B cell (primary cell): ENCODE measurements around the gene AP1G1. TPM values are rescaled to one million over a fixed set of nuclear protein-coding genes. Genes with fewer than 3 reads are reported as not detected.

ENCODE experiments used
- ATAC-seq: fragments of 200-7000 bp; cut with Tn5 transposase; one replicate; pipeline ENCODE4 v1.10.0; 2021; ENCODE audit warnings: low read depth, mild to moderate bottlenecking, moderate number of reproducible peaks, moderate library complexity
- CTCF ChIA-PET: fragments of 350-600 bp; sonication (Branson Sonifier 250); formaldehyde crosslinking; loops from one replicate; lab custom pipeline; 2021; ENCODE audit warnings: antibody characterized with exemption, inconsistent platforms; lab: Charles Lee
- POLR2A ChIA-PET: fragments of 350-600 bp; sonication (Branson Sonifier 250); formaldehyde crosslinking; loops from one replicate; lab custom pipeline; 2021; ENCODE audit warnings: antibody characterized with exemption; lab: Charles Lee
- DNase-seq: peaks from one replicate; pipeline ENCODE4 v3.0.0; 2013
- H2AFZ ChIP-seq: 2 replicates; pipeline ENCODE4 v1.6.1; 2012; ENCODE audit warnings: mild to moderate bottlenecking, low read depth, low read length; ENCODE audit not compliant: insufficient read depth, poor library complexity, severe bottlenecking
- H3K27ac ChIP-seq, 2 donors: 1 replicate in 1 of 2; 2 replicates in 1 of 2; pipeline ENCODE4 v1.5.1; 2012 to 2013; ENCODE audit warnings: low read length in 2 of 2, mild to moderate bottlenecking in 2 of 2, moderate library complexity in 1 of 2
- H3K27me3 ChIP-seq, 4 experiments: fragments of 200-600 bp in 1 of 4; sonication (generic) in 1 of 4; replicated peaks in 1 of 4; 1 replicate in 2 of 4; 2 replicates in 2 of 4; pipeline versions ENCODE4 v1.6.1 to v1.7.0; 2013 to 2016; ENCODE audit warnings: low read length in 3 of 4, mild to moderate bottlenecking in 2 of 4, mixed read lengths in 1 of 4, moderate library complexity in 1 of 4; ENCODE audit not compliant: insufficient read depth in 4 of 4, control insufficient read depth in 3 of 4; ENCODE audit errors: control extremely low read depth in 1 of 4
- H3K36me3 ChIP-seq, 2 experiments: replicated peaks in 1 of 2; 1 replicate in 1 of 2; 2 replicates in 1 of 2; pipeline versions ENCODE4 v1.6.1 to v1.7.1; 2013; ENCODE audit warnings: low read length in 1 of 2; ENCODE audit not compliant: insufficient read depth in 2 of 2, control insufficient read depth in 1 of 2; ENCODE audit errors: control extremely low read depth in 1 of 2, extremely low read depth in 1 of 2
- H3K4me1 ChIP-seq, 2 donors: fragments of 200-600 bp in 1 of 2; sonication (generic) in 1 of 2; 1 replicate in 1 of 2; 2 replicates in 1 of 2; pipeline versions ENCODE4 v1.5.1 to v1.6.1; 2013 to 2017; ENCODE audit warnings: low read length in 2 of 2; ENCODE audit not compliant: control insufficient read depth in 2 of 2, insufficient read depth in 2 of 2
- H3K4me2 ChIP-seq: replicated peaks from 2 replicates; pipeline ENCODE3; 2012; ENCODE audit warnings: mild to moderate bottlenecking, low read depth, low read length; ENCODE audit not compliant: poor library complexity, severe bottlenecking
- H3K4me3 ChIP-seq, 5 experiments: fragments of 200-600 bp in 1 of 5; sonication (generic) in 1 of 5; 1 replicate in 3 of 5; 2 replicates in 2 of 5; pipeline versions ENCODE4 v1.5.1 to v1.7.0; 2011 to 2016; ENCODE audit warnings: low read length in 4 of 5, mild to moderate bottlenecking in 4 of 5, low read depth in 2 of 5, control low read depth in 1 of 5, moderate library complexity in 1 of 5; ENCODE audit not compliant: insufficient read depth in 1 of 5; ENCODE audit errors: control extremely low read depth in 1 of 5, extremely low read depth in 1 of 5
- H3K79me2 ChIP-seq: fragments of 200-600 bp; sonication (generic); one replicate; pipeline ENCODE4 v1.6.0; 2016; ENCODE audit warnings: low read length; ENCODE audit not compliant: control insufficient read depth, insufficient read depth
- H3K9ac ChIP-seq: fragments of 200-600 bp; sonication (generic); 2 replicates; pipeline ENCODE4 v1.6.1; 2017; ENCODE audit warnings: mild to moderate bottlenecking, low read length, moderate library complexity
- H3K9me3 ChIP-seq, 3 donors: one replicate each; pipeline versions ENCODE4 v1.6.1 to v1.7.1; 2013; ENCODE audit warnings: low read length in 2 of 3; ENCODE audit not compliant: control insufficient read depth in 2 of 3, insufficient read depth in 1 of 3; ENCODE audit errors: control extremely low read depth in 1 of 3
- H4K20me1 ChIP-seq: 2 replicates; pipeline ENCODE4 v1.6.0; 2012; ENCODE audit warnings: mild to moderate bottlenecking, low read length; ENCODE audit not compliant: insufficient read depth, control insufficient read depth, poor library complexity, severe bottlenecking
- H3K27ac Mint-ChIP-seq: one replicate; pipeline ENCODE4 v1.8.0; 2021; ENCODE audit warnings: mixed read lengths
- H3K27me3 Mint-ChIP-seq: one replicate; pipeline ENCODE4 v1.8.0; 2021; ENCODE audit warnings: mixed read lengths
- H3K4me1 Mint-ChIP-seq: one replicate; pipeline ENCODE4 v1.8.0; 2021; ENCODE audit warnings: mixed read lengths
- H3K4me3 Mint-ChIP-seq: one replicate; pipeline ENCODE4 v1.8.0; 2021; ENCODE audit warnings: mixed read lengths
- H3K9me3 Mint-ChIP-seq: one replicate; pipeline ENCODE4 v1.8.0; 2022; ENCODE audit warnings: mixed read lengths; ENCODE audit not compliant: insufficient read depth
- EZH2 ChIP-seq: IDR thresholded peaks from 2 replicates; pipeline ENCODE4 v1.6.1; 2012; ENCODE audit warnings: borderline replicate concordance, low read depth, mild to moderate bottlenecking, moderate library complexity, low read length; ENCODE audit not compliant: insufficient read depth, poor library complexity, severe bottlenecking
- WGBS: methylation state at CpG from one replicate; pipeline ENCODE4 v1.1.5; 2013; ENCODE audit warnings: missing lambda C conversion rate; ENCODE audit not compliant: insufficient coverage; 5-methylcytosine and 5-hydroxymethylcytosine counted together
- intact Hi-C: fragments of 100-400 bp; cut with micrococcal nuclease; formaldehyde crosslinking; loops from one replicate; pipeline ENCODE4 v1.10.0; 2022
- polyA plus RNA-seq: library from polyadenylated mRNA; depleted of rRNA; stranded (reverse); fragments of >200 nt; gene quantifications from 2 replicates; pipeline ENCODE4 v1.2.3, GENCODE V29; 2012
- total RNA-seq, 2 donors: library from RNA; stranded (reverse); fragments of 120-200 nt in 1 of 2; gene quantifications; 1 replicate in 1 of 2; 2 replicates in 1 of 2; pipeline versions ENCODE4 v1.2.3 to v1.2.4, GENCODE V29; 2013 to 2022
- TF ChIP-seq, protein P1 (sequence below): fragments of 200-600 bp; IDR thresholded peaks from one replicate; pipeline ENCODE4 v1.8.0; 2022; ENCODE audit warnings: antibody characterized with exemption, mild to moderate bottlenecking

Gene AP1G1
- total and polyA plus RNA-seq, 2 donors (not counting 1 experiment from before 2014, with no cell fraction given), result 43.8 to 142 TPM

DNA sequence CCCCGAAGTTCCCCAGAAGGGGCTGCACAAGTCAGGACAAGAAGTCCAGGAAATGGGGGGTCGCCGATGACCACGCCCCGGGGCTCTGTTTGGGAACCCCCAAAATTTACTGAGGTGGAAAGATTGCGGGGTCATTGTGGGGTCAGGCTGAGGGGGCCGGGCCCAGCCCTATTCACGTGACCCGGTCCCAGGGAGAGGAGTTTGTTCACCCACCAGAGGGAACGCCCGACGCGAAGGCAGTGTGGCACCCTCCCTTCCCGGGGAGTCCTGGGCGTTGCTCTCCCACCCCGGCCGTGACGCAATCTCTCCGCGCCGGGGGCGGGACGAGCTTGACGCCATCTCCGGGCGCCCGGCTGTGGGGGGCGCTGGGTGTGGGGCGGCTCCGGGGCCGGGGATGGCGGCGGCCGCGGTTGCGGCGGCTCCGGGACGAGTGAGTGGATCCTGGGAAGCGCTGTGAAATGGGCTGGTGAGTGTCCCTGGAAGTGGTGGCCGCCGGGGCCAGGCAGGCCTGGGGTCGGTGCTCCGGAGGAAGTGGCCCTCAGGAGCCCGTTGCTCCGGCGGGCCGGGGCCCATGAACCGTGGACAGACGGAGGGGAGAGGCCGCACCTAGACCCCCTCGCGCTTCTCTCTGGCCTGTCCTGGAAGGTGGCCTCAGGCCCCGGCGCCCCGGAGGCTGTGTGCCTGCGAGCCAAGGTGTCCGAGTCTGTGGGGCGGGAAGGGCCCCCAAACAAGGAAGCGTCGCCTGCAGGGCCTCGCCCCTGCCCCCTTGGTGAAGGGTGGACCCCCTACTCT is 37.2 kb upstream of the AP1G1 start, which contains the start of gene ATXN1L:
TSS of gene ATXN1L (plus strand) at position 338 of the 792 bp plus-strand sequence. CDS start 3,765 bp downstream, outside the sequence.
- H3K4me1 Mint-ChIP-seq, result peaks cover 50% of the 10 kb centered on the region
- peak within 1 kb of the TSS; percentile 98 for H3K27ac Mint-ChIP-seq
- H3K79me2 ChIP-seq, result peaks cover 49% of the 10 kb centered on the region
- WGBS, result under 1% methylated on average over 59 of the region's 62 CpGs
- H3K4me2 ChIP-seq, result peak within 1 kb of the TSS; percentile 84
- no peaks in the 10 kb centered on the region for H4K20me1 ChIP-seq
- peak; percentile 87 for ATAC-seq
- ChIA-PET POLR2A (interaction anchor here (1.0 to 2.8 kb wide), 3 partner anchors 28 to 37 kb away, joined by 5 to 13 read pairs (median 10); partner anchors contain the start of gene AP1G1), CTCF (interaction anchor here (1.0 to 1.3 kb wide), 3 partner anchors 36 to 37 kb away, joined by 3 to 5 read pairs (median 5); partner anchors contain the start of gene AP1G1)
- H3K27me3 Mint-ChIP-seq, result no peaks in the 10 kb centered on the region
- H3K9ac ChIP-seq, result peak within 1 kb of the TSS; percentile 96
- H3K4me1 ChIP-seq, result peaks cover 29 to 52% of the 10 kb centered on the region in 2 donors
- peaks cover 0 to 30% of the 10 kb centered on the region in 2 experiments for H3K36me3 ChIP-seq
- no peaks in the 10 kb centered on the region for H3K9me3 ChIP-seq
- H3K27ac ChIP-seq, result peak within 1 kb of the TSS; percentile 94 to 95
- H3K4me3 ChIP-seq, result peak within 1 kb of the TSS; percentile 63 to 99 (median 92)
- no peaks in the 10 kb centered on the region for H3K9me3 Mint-ChIP-seq
- peak within 1 kb of the TSS; percentile 82 for H2AFZ ChIP-seq
- TF ChIP-seq EZH2, result no peak
- TF ChIP-seq, protein P1, sequence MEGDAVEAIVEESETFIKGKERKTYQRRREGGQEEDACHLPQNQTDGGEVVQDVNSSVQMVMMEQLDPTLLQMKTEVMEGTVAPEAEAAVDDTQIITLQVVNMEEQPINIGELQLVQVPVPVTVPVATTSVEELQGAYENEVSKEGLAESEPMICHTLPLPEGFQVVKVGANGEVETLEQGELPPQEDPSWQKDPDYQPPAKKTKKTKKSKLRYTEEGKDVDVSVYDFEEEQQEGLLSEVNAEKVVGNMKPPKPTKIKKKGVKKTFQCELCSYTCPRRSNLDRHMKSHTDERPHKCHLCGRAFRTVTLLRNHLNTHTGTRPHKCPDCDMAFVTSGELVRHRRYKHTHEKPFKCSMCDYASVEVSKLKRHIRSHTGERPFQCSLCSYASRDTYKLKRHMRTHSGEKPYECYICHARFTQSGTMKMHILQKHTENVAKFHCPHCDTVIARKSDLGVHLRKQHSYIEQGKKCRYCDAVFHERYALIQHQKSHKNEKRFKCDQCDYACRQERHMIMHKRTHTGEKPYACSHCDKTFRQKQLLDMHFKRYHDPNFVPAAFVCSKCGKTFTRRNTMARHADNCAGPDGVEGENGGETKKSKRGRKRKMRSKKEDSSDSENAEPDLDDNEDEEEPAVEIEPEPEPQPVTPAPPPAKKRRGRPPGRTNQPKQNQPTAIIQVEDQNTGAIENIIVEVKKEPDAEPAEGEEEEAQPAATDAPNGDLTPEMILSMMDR, result no peak
- intact Hi-C loops, result loop anchor here (1.0 to 2.0 kb wide), 4 partner anchors 36 to 122 kb away; partner anchors contain the start of genes IST1 and PHLPP2
- peak; percentile 95 for DNase-seq
- H3K4me3 Mint-ChIP-seq, result peak within 1 kb of the TSS; percentile 92
- no peaks in the 10 kb centered on the region for H3K27me3 ChIP-seq
